NCI-H69 (cell line): ENCODE measurements around the gene NACC1.

Source experiments
- DNase-seq: peaks from one replicate; lab custom pipeline; 2025; lab: John Stamatoyannopoulos, UW

The NACC1 gene

DNA sequence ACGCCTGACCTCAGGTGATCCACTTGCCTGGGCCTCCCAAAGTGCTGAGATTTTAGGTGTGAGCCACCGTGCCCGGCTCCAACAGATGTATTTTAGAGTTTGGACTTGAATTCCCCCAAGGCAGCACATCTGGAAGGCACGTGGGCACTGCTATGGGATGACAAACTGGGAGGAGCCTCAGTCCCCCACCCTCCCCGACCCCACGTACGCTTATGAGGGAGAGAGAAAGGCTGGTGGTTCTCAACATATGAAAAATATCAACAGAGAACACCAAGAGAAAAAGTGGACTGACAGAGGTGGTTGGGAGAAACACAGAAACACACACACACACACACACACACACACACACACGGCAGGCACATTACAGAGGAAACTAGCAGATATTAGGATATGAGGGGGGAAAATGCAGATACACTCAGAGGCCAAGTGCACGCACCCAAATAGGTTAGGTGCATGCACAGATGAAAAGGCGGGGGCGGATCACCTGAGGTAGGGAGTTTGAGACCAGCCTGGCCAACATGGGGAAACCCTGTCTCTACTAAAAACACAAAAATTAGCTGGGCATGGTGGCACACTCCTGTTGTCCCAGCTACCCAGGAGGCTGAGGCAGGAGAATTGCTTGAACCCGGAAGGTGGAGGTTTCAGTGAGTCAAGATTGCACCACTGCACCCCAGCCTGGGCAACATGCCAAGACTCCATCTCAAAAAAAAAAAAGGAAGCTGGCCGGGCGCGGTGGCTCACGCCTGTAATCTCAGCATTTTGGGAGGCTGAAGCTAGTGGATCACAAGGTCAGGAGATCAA is 28.9 kb downstream of the NACC1 start:
- DNase-seq: peak; percentile 18

GRCh38 chr19:13149173-13149627 is 31.1 kb downstream of the NACC1 start:
- DNase-seq: peak; percentile 78

DNA sequence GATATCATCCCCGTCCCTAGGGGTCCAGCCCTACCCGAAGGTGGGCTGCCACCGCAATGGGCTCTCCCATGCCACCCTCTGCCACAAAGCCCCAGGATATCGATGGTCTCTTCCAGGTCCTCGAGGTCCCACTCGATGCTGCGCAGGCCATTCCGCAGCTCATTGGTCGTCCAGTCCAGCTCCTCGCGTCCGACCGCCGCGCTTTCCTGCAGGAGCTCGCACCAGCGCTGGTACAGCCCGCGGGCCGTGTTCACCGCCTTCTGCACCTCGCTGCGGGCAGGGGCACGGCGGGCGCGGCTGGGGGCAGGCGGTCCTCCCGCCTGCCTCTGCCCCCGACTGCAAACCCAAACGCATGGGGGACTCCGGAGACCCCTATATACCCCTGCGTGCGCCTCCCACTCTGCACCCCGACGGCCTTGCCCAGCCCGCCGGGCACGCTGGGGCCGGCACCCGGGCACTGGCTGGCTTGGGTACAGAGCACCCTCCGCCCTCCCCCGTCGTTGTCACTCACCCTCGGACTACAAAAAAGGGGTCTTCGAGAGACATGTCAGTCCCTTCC is 31.6 kb downstream of the NACC1 start:
- DNase-seq: peak; percentile 81

DNA sequence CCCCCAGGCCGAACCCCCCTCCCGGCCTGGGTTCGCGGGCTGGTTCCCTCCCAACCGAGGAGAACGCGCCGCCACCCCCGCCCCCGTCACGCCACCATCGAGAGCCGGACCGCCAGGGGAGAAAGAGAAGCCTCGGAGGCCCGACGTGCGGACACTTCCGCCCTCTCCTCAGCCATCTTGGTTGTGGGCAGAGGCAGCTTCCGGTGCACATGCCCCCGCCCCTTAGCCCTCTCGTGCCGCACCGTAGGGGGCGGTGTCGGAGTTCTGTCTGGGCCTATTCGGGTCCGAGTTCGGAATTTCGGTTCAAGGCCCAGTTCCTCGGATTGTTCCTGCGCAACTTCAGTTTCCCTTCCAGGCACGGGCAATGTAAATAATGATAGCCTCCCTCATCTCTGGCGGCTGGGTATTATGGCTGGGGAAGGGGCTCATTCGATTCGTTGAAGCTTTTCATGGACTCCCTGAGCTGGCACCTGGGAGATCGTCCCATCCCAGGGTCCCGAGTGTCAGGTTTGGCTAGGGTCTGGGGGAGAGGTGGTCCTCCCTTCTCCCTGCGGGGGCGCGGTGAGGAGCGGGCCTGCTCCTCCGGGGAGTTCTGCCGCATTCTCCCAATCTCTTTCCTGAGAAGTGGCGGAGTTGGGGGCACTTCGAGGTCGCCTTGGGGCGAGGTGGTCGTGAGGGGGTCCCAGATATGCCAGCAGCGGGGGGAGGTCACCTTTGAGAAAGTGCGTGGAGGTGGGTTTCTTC is 32.3 kb downstream of the NACC1 start, which contains the start of the genes IER2 and STX10:
Gene IER2, plus strand, starts transcription at position 225 of the 744 bp plus-strand sequence. CDS start 2,776 bp downstream, outside the sequence.
Gene STX10, minus strand, starts transcription at position 189 of the 744 bp plus-strand sequence. CDS start 202 bp downstream, outside the sequence.
- peak; percentile 97 for DNase-seq

DNA sequence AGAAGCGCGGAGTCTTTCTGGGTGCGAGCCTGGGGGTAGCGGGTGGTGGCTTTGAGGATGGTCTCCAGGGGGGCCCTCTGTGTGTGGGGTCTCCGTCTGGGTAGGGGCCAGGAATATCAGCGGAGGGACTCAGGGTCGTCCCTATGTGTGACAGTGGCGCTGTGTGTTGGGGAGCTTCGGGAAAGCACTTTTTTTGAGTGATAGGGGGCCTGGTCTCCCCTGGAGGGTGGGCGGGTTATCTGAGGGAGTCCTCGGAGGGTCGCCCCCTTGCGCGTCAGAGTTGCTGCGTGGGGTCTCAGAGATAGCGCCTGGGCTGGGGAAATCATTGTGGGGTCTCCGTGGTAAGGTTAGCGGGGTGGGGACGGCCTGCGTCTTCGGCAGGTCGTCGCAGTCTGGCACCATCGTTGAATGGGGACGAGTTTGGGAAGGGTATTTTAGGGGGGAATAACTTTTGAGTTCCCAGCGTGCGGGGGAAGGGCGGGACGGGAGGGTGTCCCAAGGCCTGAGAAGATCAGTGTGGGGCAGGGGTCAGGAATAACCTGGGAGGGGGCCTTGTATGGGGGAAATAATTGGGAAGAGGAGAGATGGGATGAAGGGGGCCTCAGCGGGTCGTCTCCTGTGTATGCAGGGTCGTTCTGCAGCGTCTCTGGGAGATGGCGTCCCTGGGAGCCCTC is 33.0 kb downstream of the NACC1 start:
- peak; percentile 63 for DNase-seq

- DNase-seq: peak; percentile 99
Observed at GRCh38 chr19:13151605-13152355, 33.7 kb downstream of the NACC1 start.

GRCh38 chr19:13152356-13152973 is 34.4 kb downstream of the NACC1 start:
- DNase-seq: no peak

- DNase-seq: peak; percentile 98
Observed at GRCh38 chr19:13152974-13153568, 35.0 kb downstream of the NACC1 start.

GRCh38 chr19:13153569-13154240 is 35.6 kb downstream of the NACC1 start:
- peak; percentile 77 for DNase-seq

GRCh38 chr19:13154241-13154778 is 36.2 kb downstream of the NACC1 start:
- peak; percentile 83 for DNase-seq

DNA sequence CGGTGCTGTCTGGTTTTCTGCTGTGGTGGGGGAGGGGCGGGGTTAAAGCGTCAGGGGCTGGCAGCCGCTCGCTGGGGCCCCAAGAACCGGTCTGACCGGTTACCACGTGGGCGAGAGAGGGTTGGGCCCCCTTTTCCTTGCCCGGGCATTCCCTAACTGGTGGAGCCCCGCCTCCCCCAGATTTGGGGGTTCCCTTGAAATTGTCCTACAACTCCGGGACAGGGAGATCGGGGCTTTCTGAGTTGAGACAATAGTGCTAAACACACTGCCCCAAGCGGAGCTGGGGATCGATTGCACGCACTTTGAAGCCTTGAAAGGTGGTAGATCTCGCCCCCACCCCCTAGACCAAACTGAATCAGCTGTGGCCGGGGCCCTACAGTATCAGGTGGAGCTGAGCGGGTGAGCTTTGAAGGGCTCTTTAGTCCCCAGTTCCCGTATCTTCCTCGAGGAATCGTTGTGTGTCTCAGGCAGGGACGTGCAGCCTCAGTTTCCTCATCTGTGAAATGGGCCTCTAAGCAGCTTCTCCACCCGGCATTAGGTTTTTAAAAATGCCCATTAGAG is 36.9 kb downstream of the NACC1 start:
- DNase-seq: peak; percentile 87

- peak; percentile 96 for DNase-seq
Observed at GRCh38 chr19:13155472-13156359, 37.7 kb downstream of the NACC1 start.

DNA sequence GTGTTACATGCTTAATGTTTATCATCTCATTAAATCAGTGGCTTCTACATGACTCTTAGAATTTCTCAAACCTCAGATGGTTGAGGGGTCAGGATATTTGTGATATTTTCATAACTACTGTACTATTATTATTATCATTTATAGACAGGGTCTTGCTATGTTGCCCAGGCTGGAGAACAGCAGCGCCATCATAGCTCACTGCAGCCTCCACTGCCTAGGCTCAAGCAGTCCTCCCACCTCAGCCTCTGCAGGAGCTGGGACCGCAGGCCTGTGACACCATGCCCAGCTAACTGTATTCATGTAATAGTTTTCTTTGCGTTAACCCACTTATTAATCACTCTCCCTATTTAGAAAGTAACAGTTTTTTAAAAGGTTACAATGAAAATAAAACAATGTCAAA is 41.6 kb downstream of the NACC1 start:
- DNase-seq: no peak

GRCh38 chr19:13160557-13160956 is 42.5 kb downstream of the NACC1 start:
- no peak for DNase-seq

GRCh38 chr19:13162724-13163608 is 44.9 kb downstream of the NACC1 start:
- peak; percentile 99 for DNase-seq

- peak; percentile 96 for DNase-seq
Observed at GRCh38 chr19:13163609-13164342, 45.7 kb downstream of the NACC1 start.
